ENCODE measurements around the gene KCNJ12. TPM values are rescaled to one million over a fixed set of nuclear protein-coding genes. Genes with fewer than 3 reads are reported as not detected.

Gene KCNJ12
- total and polyA plus RNA-seq, 12 donors = 0.39 to 3.9 (median 0.97) TPM

- no peak overlapping the region for H3K27ac ChIP-seq
- H3K4me3 ChIP-seq = no peak overlapping the region
- no peaks in the 10 kb centered on the region for H3K36me3 ChIP-seq (replicated peaks in 1 of 2)
- DNase-seq = peak in 1 of 7 donors; percentile 42
- H3K4me1 ChIP-seq (replicated peaks in 1 of 2) = no peaks in the 10 kb centered on the region
- H3K27me3 ChIP-seq = no peaks in the 10 kb centered on the region
- TF ChIP-seq, protein P1, sequence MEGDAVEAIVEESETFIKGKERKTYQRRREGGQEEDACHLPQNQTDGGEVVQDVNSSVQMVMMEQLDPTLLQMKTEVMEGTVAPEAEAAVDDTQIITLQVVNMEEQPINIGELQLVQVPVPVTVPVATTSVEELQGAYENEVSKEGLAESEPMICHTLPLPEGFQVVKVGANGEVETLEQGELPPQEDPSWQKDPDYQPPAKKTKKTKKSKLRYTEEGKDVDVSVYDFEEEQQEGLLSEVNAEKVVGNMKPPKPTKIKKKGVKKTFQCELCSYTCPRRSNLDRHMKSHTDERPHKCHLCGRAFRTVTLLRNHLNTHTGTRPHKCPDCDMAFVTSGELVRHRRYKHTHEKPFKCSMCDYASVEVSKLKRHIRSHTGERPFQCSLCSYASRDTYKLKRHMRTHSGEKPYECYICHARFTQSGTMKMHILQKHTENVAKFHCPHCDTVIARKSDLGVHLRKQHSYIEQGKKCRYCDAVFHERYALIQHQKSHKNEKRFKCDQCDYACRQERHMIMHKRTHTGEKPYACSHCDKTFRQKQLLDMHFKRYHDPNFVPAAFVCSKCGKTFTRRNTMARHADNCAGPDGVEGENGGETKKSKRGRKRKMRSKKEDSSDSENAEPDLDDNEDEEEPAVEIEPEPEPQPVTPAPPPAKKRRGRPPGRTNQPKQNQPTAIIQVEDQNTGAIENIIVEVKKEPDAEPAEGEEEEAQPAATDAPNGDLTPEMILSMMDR (IDR thresholded peaks at IDR 0.05) = no peak
- WGBS, 4 donors = 32 to 60% (median 48%) methylated on average over 10 to 11 of the region's 11 CpGs
- intact Hi-C loops (cut with DNase I) = no loop called here
- no peaks in the 10 kb centered on the region for H3K9me3 ChIP-seq (replicated peaks in 1 of 3)
These were observed 87.1 kb downstream of the KCNJ12 start for GRCh38 chr17:21463204-21463661.

GRCh38 chr17:21463779-21464407 lies 87.7 kb downstream of the KCNJ12 start:
- H3K27ac ChIP-seq = no peak overlapping the region
- no peaks in the 10 kb centered on the region for H3K4me1 ChIP-seq (replicated peaks in 1 of 2)
- H3K36me3 ChIP-seq (replicated peaks in 1 of 2) = no peaks in the 10 kb centered on the region
- no peaks in the 10 kb centered on the region for H3K27me3 ChIP-seq
- DNase-seq = peak in 2 of 7 donors; percentile 29 to 49
- intact Hi-C loops (cut with DNase I) = no loop called here
- H3K9me3 ChIP-seq (replicated peaks in 1 of 3) = no peaks in the 10 kb centered on the region
- WGBS, 4 donors = 36 to 44% (median 37%) methylated on average over 18 to 48 of the region's 48 CpGs
- peak overlapping the region in 1 of 4 donors; percentile 17 for H3K4me3 ChIP-seq
- TF ChIP-seq, protein P1 (IDR thresholded peaks at IDR 0.05) = no peak
- TF ChIP-seq POLR2A (IDR thresholded peaks at IDR 0.05) = no peak

DNA sequence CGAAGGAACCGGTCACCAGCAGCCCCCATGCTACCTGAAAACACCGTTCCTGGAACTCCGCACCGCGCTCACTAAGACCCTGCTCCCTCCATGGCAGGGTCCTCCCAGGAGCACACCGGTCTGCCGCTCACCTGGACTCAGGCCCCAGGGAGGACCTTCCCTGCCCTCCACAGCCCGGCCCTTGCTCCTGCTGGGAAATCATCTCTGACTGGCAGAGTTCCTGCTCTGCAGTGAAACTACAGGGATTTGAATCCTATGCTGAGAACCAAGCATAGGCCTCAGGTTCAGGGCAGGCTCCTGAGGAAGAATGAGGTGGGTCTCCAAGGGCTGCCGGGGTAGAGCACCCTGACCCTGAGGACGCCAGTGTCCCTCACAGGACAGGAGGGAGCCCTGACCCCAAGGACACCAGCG lies 88.5 kb downstream of the KCNJ12 start:
- 73 to 80% (median 75%) methylated on average over 10 to 12 of the region's 12 CpGs for WGBS, 4 donors
- DNase-seq = peak in 1 of 7 donors; percentile 29
- H3K4me1 ChIP-seq (replicated peaks in 1 of 2) = no peaks in the 10 kb centered on the region
- H3K4me3 ChIP-seq = no peak overlapping the region
- no peaks in the 10 kb centered on the region for H3K9me3 ChIP-seq (replicated peaks in 1 of 3)
- no peaks in the 10 kb centered on the region for H3K36me3 ChIP-seq (replicated peaks in 1 of 2)
- TF ChIP-seq, protein P1 (IDR thresholded peaks at IDR 0.05) = no peak
- no peak for TF ChIP-seq POLR2A (IDR thresholded peaks at IDR 0.05)
- no peaks in the 10 kb centered on the region for H3K27me3 ChIP-seq
- no peak overlapping the region for H3K27ac ChIP-seq
- intact Hi-C loops (cut with DNase I) = no loop called here

DNA sequence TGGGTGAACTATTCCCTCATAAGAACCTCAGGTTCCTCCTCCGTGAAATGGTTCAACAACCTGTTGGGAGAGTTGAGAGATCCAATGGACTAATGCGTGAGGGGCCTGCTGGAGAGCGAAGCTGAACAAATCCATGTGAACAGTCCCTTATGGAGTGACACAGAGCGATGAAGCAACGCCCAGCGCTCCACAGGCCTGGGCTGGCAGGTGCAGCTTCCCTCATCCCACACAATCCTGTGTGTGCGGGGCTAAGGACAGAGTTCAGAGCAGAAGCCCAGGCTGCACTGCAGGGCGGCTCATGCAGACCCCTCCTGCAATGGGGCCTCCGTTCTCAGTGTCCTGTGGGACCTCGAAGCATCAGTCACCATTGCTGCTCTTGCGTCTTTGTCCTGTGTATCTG lies 90.4 kb downstream of the KCNJ12 start:
- Histone ChIP-seq H3K9me3 (replicated peaks in 1 of 3) (no peaks in the 10 kb centered on the region), H3K27ac (no peak overlapping the region), H3K4me3 (no peak overlapping the region), H3K36me3 (replicated peaks in 1 of 2) (no peaks in the 10 kb centered on the region), H3K4me1 (replicated peaks in 1 of 2) (no peaks in the 10 kb centered on the region), H3K27me3 (no peaks in the 10 kb centered on the region)
- DNase-seq = peak in 1 of 7 donors; percentile 28
- 84 to 89% (median 87%) methylated on average over 10 to 11 of the region's 11 CpGs for WGBS, 4 donors
- no peak for TF ChIP-seq POLR2A (IDR thresholded peaks at IDR 0.05)
- TF ChIP-seq, protein P1 (IDR thresholded peaks at IDR 0.05) = no peak
- intact Hi-C loops (cut with DNase I) = no loop called here

Data from adrenal gland (tissue), 12 donors.